Measurements from ENCODE around the gene YWHAG. TPM values are rescaled to one million over a fixed set of nuclear protein-coding genes. Genes with fewer than 3 reads are reported as not detected.
A peak's percentile ranks its signal among the peaks of the same experiment; 100 is the strongest.
"Not testable (repeated sequence)": the region's sequence is repeated elsewhere in the genome, so short reads cannot be mapped to it uniquely, and the experiment has no call there.

Gene YWHAG
- total RNA-seq, 1 experiment from 2014 or later: 148 TPM

GRCh38 chr7:76296743-76297740 is 61.7 kb downstream of the YWHAG start:
- DNase-seq (ENCODE audit: low spot score): peak; percentile 81

- peak; percentile 97 for DNase-seq (ENCODE audit: low spot score)
These were observed 64.3 kb downstream of the YWHAG start for GRCh38 chr7:76294344-76295024.

- DNase-seq (ENCODE audit: low spot score): no peak
These were observed 65.3 kb downstream of the YWHAG start for GRCh38 chr7:76293407-76293901.

GRCh38 chr7:76292911-76293310 is 65.9 kb downstream of the YWHAG start:
- DNase-seq (ENCODE audit: low spot score): not testable (repeated sequence)

GRCh38 chr7:76292213-76292573 is 66.6 kb downstream of the YWHAG start:
- DNase-seq (ENCODE audit: low spot score): no peak

GRCh38 chr7:76291351-76292212 is 67.2 kb downstream of the YWHAG start:
- DNase-seq (ENCODE audit: low spot score): peak; percentile 99

- DNase-seq (ENCODE audit: low spot score): not testable (repeated sequence)
These were observed 67.9 kb downstream of the YWHAG start for GRCh38 chr7:76290847-76291350.

- no peak for DNase-seq (ENCODE audit: low spot score)
These were observed 71.9 kb downstream of the YWHAG start for GRCh38 chr7:76286842-76287403.

GRCh38 chr7:76285604-76286374 is 73.0 kb downstream of the YWHAG start:
- no peak for DNase-seq (ENCODE audit: low spot score)

GRCh38 chr7:76283254-76284159 is 75.3 kb downstream of the YWHAG start:
- no peak for DNase-seq (ENCODE audit: low spot score)

- no peak for DNase-seq (ENCODE audit: low spot score)
These were observed 76.2 kb downstream of the YWHAG start for GRCh38 chr7:76282344-76283253.

- no peak for DNase-seq (ENCODE audit: low spot score)
These were observed 77.0 kb downstream of the YWHAG start for GRCh38 chr7:76281706-76282343.

- no peak for DNase-seq (ENCODE audit: low spot score)
These were observed 77.6 kb downstream of the YWHAG start for GRCh38 chr7:76281006-76281705.

GRCh38 chr7:76280408-76280807 is 78.4 kb downstream of the YWHAG start:
- no peak for DNase-seq (ENCODE audit: low spot score)

- no peak for DNase-seq (ENCODE audit: low spot score)
These were observed 80.3 kb downstream of the YWHAG start for GRCh38 chr7:76278540-76278939.
